Measurements from ENCODE around the gene NLGN1.

NLGN1 gene

GRCh38 chr3:174253196-174253823 is 855.8 kb downstream of the NLGN1 start:
- no peak for DNase-seq
- in situ Hi-C loops (cut with MboI; ENCODE audit: low pct_unique_long_range_greater_than_20kb, low sequenced_read_pairs), result no loop called here

GRCh38 chr3:174253940-174254339 is 856.4 kb downstream of the NLGN1 start:
- no peak for DNase-seq
- in situ Hi-C loops (cut with MboI; ENCODE audit: low pct_unique_long_range_greater_than_20kb, low sequenced_read_pairs), result no loop called here

- DNase-seq, result no peak
- in situ Hi-C loops (cut with MboI; ENCODE audit: low pct_unique_long_range_greater_than_20kb, low sequenced_read_pairs), result no loop called here
Observed at GRCh38 chr3:174255454-174255853, 857.9 kb downstream of the NLGN1 start.

- DNase-seq, result no peak
- in situ Hi-C loops (cut with MboI; ENCODE audit: low pct_unique_long_range_greater_than_20kb, low sequenced_read_pairs), result no loop called here
Observed at GRCh38 chr3:174266476-174266875, 868.9 kb downstream of the NLGN1 start.

GRCh38 chr3:174268061-174268460 is 870.5 kb downstream of the NLGN1 start:
- in situ Hi-C loops (cut with MboI; ENCODE audit: low pct_unique_long_range_greater_than_20kb, low sequenced_read_pairs), result no loop called here
- DNase-seq, result no peak

GRCh38 chr3:174268586-174268985 is 871.0 kb downstream of the NLGN1 start:
- in situ Hi-C loops (cut with MboI; ENCODE audit: low pct_unique_long_range_greater_than_20kb, low sequenced_read_pairs), result no loop called here
- no peak for DNase-seq

- in situ Hi-C loops (cut with MboI; ENCODE audit: low pct_unique_long_range_greater_than_20kb, low sequenced_read_pairs), result no loop called here
- DNase-seq, result no peak
Observed at GRCh38 chr3:174270841-174271240, 873.3 kb downstream of the NLGN1 start.

GRCh38 chr3:174275336-174275735 is 877.8 kb downstream of the NLGN1 start:
- in situ Hi-C loops (cut with MboI; ENCODE audit: low pct_unique_long_range_greater_than_20kb, low sequenced_read_pairs), result no loop called here
- no peak for DNase-seq

GRCh38 chr3:174276826-174277225 is 879.3 kb downstream of the NLGN1 start:
- in situ Hi-C loops (cut with MboI; ENCODE audit: low pct_unique_long_range_greater_than_20kb, low sequenced_read_pairs), result no loop called here
- DNase-seq, result no peak

GRCh38 chr3:174278094-174278493 is 880.5 kb downstream of the NLGN1 start:
- DNase-seq, result no peak
- in situ Hi-C loops (cut with MboI; ENCODE audit: low pct_unique_long_range_greater_than_20kb, low sequenced_read_pairs), result no loop called here

GRCh38 chr3:174280186-174280585 is 882.6 kb downstream of the NLGN1 start:
- in situ Hi-C loops (cut with MboI; ENCODE audit: low pct_unique_long_range_greater_than_20kb, low sequenced_read_pairs), result no loop called here
- DNase-seq, result no peak

GRCh38 chr3:174285242-174285864 is 887.8 kb downstream of the NLGN1 start:
- in situ Hi-C loops (cut with MboI; ENCODE audit: low pct_unique_long_range_greater_than_20kb, low sequenced_read_pairs), result no loop called here
- no peak for DNase-seq

GRCh38 chr3:174287705-174288104 is 890.2 kb downstream of the NLGN1 start:
- DNase-seq, result no peak
- in situ Hi-C loops (cut with MboI; ENCODE audit: low pct_unique_long_range_greater_than_20kb, low sequenced_read_pairs), result no loop called here

- in situ Hi-C loops (cut with MboI; ENCODE audit: low pct_unique_long_range_greater_than_20kb, low sequenced_read_pairs), result no loop called here
- DNase-seq, result no peak
Observed at GRCh38 chr3:174294616-174295015, 897.1 kb downstream of the NLGN1 start.

- no peak for DNase-seq
- in situ Hi-C loops (cut with MboI; ENCODE audit: low pct_unique_long_range_greater_than_20kb, low sequenced_read_pairs), result no loop called here
Observed at GRCh38 chr3:174295306-174296092, 898.0 kb downstream of the NLGN1 start.

GRCh38 chr3:174302746-174303315 is 905.3 kb downstream of the NLGN1 start:
- DNase-seq, result no peak
- in situ Hi-C loops (cut with MboI; ENCODE audit: low pct_unique_long_range_greater_than_20kb, low sequenced_read_pairs), result no loop called here

GRCh38 chr3:174303907-174304560 is 906.5 kb downstream of the NLGN1 start:
- no peak for DNase-seq
- in situ Hi-C loops (cut with MboI; ENCODE audit: low pct_unique_long_range_greater_than_20kb, low sequenced_read_pairs), result no loop called here

- in situ Hi-C loops (cut with MboI; ENCODE audit: low pct_unique_long_range_greater_than_20kb, low sequenced_read_pairs), result no loop called here
- DNase-seq, result no peak
Observed at GRCh38 chr3:174308736-174309135, 911.2 kb downstream of the NLGN1 start.

GRCh38 chr3:174310475-174310983 is 913.0 kb downstream of the NLGN1 start:
- DNase-seq, result no peak
- in situ Hi-C loops (cut with MboI; ENCODE audit: low pct_unique_long_range_greater_than_20kb, low sequenced_read_pairs), result no loop called here

Data from KBM-7 (cell line).